GM12878 (cell line): ENCODE results near the gene RIC3. TPM values are rescaled to one million over a fixed set of nuclear protein-coding genes. Genes with fewer than 3 reads are reported as not detected.

Source experiments
- ATAC-seq: fragments of 200-7000 bp; cut with Tn5 transposase; 3 replicates; pipeline ENCODE4 v1.9.1; 2020; ENCODE audit warnings: mild to moderate bottlenecking, moderate library complexity
- BruUV-seq: library from RNA; stranded (reverse); fragments of 400-500 nt; replicated peaks from 2 replicates; lab custom pipeline; 2021; lab: Mats Ljungman, UMichigan
- CTCF ChIA-PET: fragments of 300-600 bp; sonication (Branson Sonifier 250); formaldehyde crosslinking; extraction: SDS; loops from one replicate; lab custom pipeline; 2021; ENCODE audit warnings: inconsistent platforms; lab: Yijun Ruan, JAX
- POLR2A ChIA-PET: fragments of 350-600 bp; formaldehyde crosslinking; extraction: SDS; loops from one replicate; lab custom pipeline; 2021; ENCODE audit warnings: inconsistent platforms; lab: Charles Lee
- RAD21 ChIA-PET: fragments of 300-600 bp; sonication (Branson Sonifier 250); formaldehyde crosslinking; loops from one replicate; lab custom pipeline; 2023; ENCODE audit warnings: antibody characterized with exemption; ENCODE audit not compliant: unreplicated experiment; lab: Charles Lee
- SMC1A ChIA-PET: fragments of 300-600 bp; sonication (Branson Sonifier 250); formaldehyde crosslinking; loops from one replicate; lab custom pipeline; 2023; ENCODE audit not compliant: unreplicated experiment, uncharacterized antibody; lab: Charles Lee
- DNase-seq: peaks from one replicate; pipeline ENCODE4 v3.0.0-alpha.2; 2011; ENCODE audit warnings: low read depth, low spot score
- FAIRE-seq: peaks from 3 replicates; lab custom pipeline; 2011; peaks lifted over from hg19 to GRCh38; lab: Jason Lieb, UNC
- H2AFZ ChIP-seq: 2 replicates; pipeline ENCODE4 v1.6.0; 2011; ENCODE audit warnings: low read depth, low read length, control low read depth; ENCODE audit not compliant: control insufficient read depth
- H3K27ac ChIP-seq: 2 replicates; pipeline ENCODE4 v1.5.1; 2011; ENCODE audit warnings: control low read depth; ENCODE audit not compliant: control insufficient read depth, insufficient read depth
- H3K27me3 ChIP-seq, 2 experiments: replicated peaks in 1 of 2; 2 replicates each; pipeline versions ENCODE4 v1.6.0 to v1.6.1; 2011; ENCODE audit warnings: low read length in 1 of 2; ENCODE audit not compliant: control insufficient read depth in 2 of 2, insufficient read depth in 2 of 2
- H3K36me3 ChIP-seq, 2 experiments: 2 replicates each; pipeline ENCODE4 v1.5.1; 2011; ENCODE audit warnings: low read length in 1 of 2; ENCODE audit not compliant: control insufficient read depth in 2 of 2, insufficient read depth in 2 of 2
- H3K4me1 ChIP-seq: 2 replicates; pipeline ENCODE4 v1.6.1; 2011; ENCODE audit warnings: mild to moderate bottlenecking, low read length, moderate library complexity, mixed read lengths; ENCODE audit not compliant: control insufficient read depth, insufficient read depth
- H3K4me2 ChIP-seq: 2 replicates; pipeline ENCODE4 v1.6.0; 2011; ENCODE audit warnings: control low read depth; ENCODE audit not compliant: control insufficient read depth, insufficient read depth
- H3K4me3 ChIP-seq: fragments of 200-600 bp; sonication (generic); 2 replicates; pipeline ENCODE4 v1.5.1; 2016
- H3K79me2 ChIP-seq: 2 replicates; pipeline ENCODE4 v1.6.0; 2011; ENCODE audit warnings: low read length; ENCODE audit not compliant: control insufficient read depth, insufficient read depth
- H3K9ac ChIP-seq: 2 replicates; pipeline ENCODE4 v1.8.0; 2011; ENCODE audit warnings: low read length, control low read depth, mixed read lengths; ENCODE audit not compliant: control insufficient read depth, insufficient read depth
- H3K9me3 ChIP-seq: replicated peaks from 3 replicates; pipeline ENCODE4 v1.5.1; 2011; ENCODE audit warnings: mild to moderate bottlenecking, low read length; ENCODE audit not compliant: control insufficient read depth, insufficient read depth
- H4K20me1 ChIP-seq: 2 replicates; pipeline ENCODE4 v1.6.0; 2011; ENCODE audit not compliant: control insufficient read depth, insufficient read depth
- CBX5 ChIP-seq: sonication (generic); IDR thresholded peaks from 2 replicates; pipeline ENCODE4 v1.6.1; 2016; ENCODE audit warnings: low read depth, moderate library complexity, mild to moderate bottlenecking, inconsistent platforms
- CUX1 ChIP-seq: IDR thresholded peaks from 2 replicates; pipeline ENCODE4 v1.6.1; 2012; ENCODE audit warnings: improper control_type of control experiment, low read depth, low read length; ENCODE audit not compliant: insufficient replicate concordance
- EED ChIP-seq: sonication (generic); IDR thresholded peaks from 2 replicates; pipeline ENCODE4 v1.6.1; 2016; ENCODE audit warnings: antibody characterized with exemption, low read depth
- HCFC1 ChIP-seq: fragments of 150-350 bp; IDR thresholded peaks from 2 replicates; pipeline ENCODE4 v1.6.1; 2014; ENCODE audit warnings: low read length
- MTA2 ChIP-seq: fragments of 450-650 bp; IDR thresholded peaks from 2 replicates; pipeline ENCODE4 v1.6.1; 2016; ENCODE audit warnings: low read depth, mild to moderate bottlenecking, moderate library complexity
- PML ChIP-seq: IDR thresholded peaks from 2 replicates; pipeline ENCODE4 v1.6.1; 2012; ENCODE audit warnings: low read length, inconsistent platforms
- RFX5 ChIP-seq: IDR thresholded peaks from 2 replicates; pipeline ENCODE4 v1.6.1; 2011; ENCODE audit warnings: low read depth, low read length, improper control_type of control experiment
- SUPT20H ChIP-seq: IDR thresholded peaks from 2 replicates; pipeline ENCODE4 v1.6.1; 2011; ENCODE audit warnings: low read depth, mild to moderate bottlenecking, low read length, moderate library complexity, borderline replicate concordance; ENCODE audit not compliant: control insufficient read depth
- ZNF217 ChIP-seq: fragments of 450-650 bp; IDR thresholded peaks from 2 replicates; pipeline ENCODE4 v1.6.1; 2017; ENCODE audit warnings: antibody characterized with exemption, mild to moderate bottlenecking
- whole genome bisulfite sequencing: methylation state at CpG from one replicate; pipeline ENCODE4 v1.1.6; 2016; ENCODE audit warnings: low lambda C conversion rate; ENCODE audit not compliant: insufficient replicate concordance, insufficient coverage; ENCODE audit errors: missing lambda C conversion rate; 5-methylcytosine and 5-hydroxymethylcytosine counted together
- in situ Hi-C: fragments of 300-500 bp; cut with MboI; formaldehyde crosslinking; loops from 9 replicates; pipeline ENCODE4 v1.14.3; 2018; ENCODE audit warnings: mixed read lengths
- intact Hi-C: fragments of 100-400 bp; cut with micrococcal nuclease; formaldehyde crosslinking; loops from one replicate; pipeline ENCODE4 v1.14.2; 2022; ENCODE audit not compliant: unreplicated experiment
- polyA plus RNA-seq, 11 experiments: library from polyadenylated mRNA; depleted of rRNA in 4 of 11; unstranded in 6 of 11; stranded (reverse) in 5 of 11; fragments of >200 nt; fragmentation: Nextera tagmentation in 4 of 11; fragmentation: Illumina TruSeq in 1 of 11; extraction: Ambion mirVana in 4 of 11; extraction: Trizol in 1 of 11; gene quantifications; 1 replicate in 1 of 11; 2 replicates in 10 of 11; pipeline versions ENCODE4 v1.2.1 to v1.2.3, GENCODE V29; 2011 to 2016; ENCODE audit warnings: inconsistent platforms in 2 of 11, missing spikeins in 2 of 11, low read depth in 1 of 11
- total RNA-seq, 4 experiments: library from RNA; depleted of rRNA in 3 of 4; stranded (reverse); fragments of >200 nt in 3 of 4; fragmentation: Illumina TruSeq in 1 of 4; extraction: Trizol in 1 of 4; gene quantifications; 2 replicates each; pipeline versions ENCODE4 v1.2.1 to v1.2.3, GENCODE V29; 2013 to 2021

Gene RIC3
- total and polyA plus RNA-seq, 10 of the 15 experiments (the other 5 are each of a cell fraction or from before 2014, with no cell fraction given): 0.90 to 8.9 (median 2.2) TPM

GRCh38 chr11:8094656-8095055, 74.2 kb downstream of the RIC3 start:
- Histone ChIP-seq H3K27ac (no peak overlapping the region), H3K4me2 (no peak overlapping the region), H2AFZ (no peak overlapping the region), H3K36me3 (no peaks in the 10 kb centered on the region), H3K4me3 (no peak overlapping the region), H3K27me3 (no peaks in the 10 kb centered on the region), H3K79me2 (no peaks in the 10 kb centered on the region), H3K9ac (no peak overlapping the region), H3K9me3 (no peaks in the 10 kb centered on the region), H3K4me1 (no peaks in the 10 kb centered on the region), H4K20me1 (no peaks in the 10 kb centered on the region)
- BruUV-seq: no TSS peak
- ChIA-PET POLR2A (no interaction called here), RAD21 (interaction anchor here (0.6 to 1.0 kb wide), 3 partner anchors 61 to 767 kb away, joined by 3 read pairs; no protein-coding TSS in a partner anchor), SMC1A (interaction anchor here (0.8 kb wide), 1 partner anchor 85 kb away, joined by 3 read pairs; no protein-coding TSS in a partner anchor), CTCF (interaction anchor here (0.7 to 7.6 kb wide), 7 partner anchors 9 to 998 kb away, joined by 3 to 64 read pairs (median 3); no protein-coding TSS in a partner anchor)
- 35% methylated on average over 11 of the region's 11 CpGs for WGBS
- ATAC-seq: no peak
- TF ChIP-seq ZNF217 (no peak), EED (no peak), SUPT20H (no peak), MTA2 (no peak), HCFC1 (no peak), CUX1 (no peak), CBX5 (no peak), PML (no peak), RFX5 (no peak)
- no peak for DNase-seq
- in situ Hi-C loops (loop anchor here (5.0 kb wide), 1 partner anchor 87 kb away; no protein-coding TSS in a partner anchor), intact Hi-C loops (loop anchor here (10.0 kb wide), 1 partner anchor 200 kb away; no protein-coding TSS in a partner anchor)
- no peak for FAIRE-seq
